ENCODE measurements around the gene AGAP1. TPM values are rescaled to one million over a fixed set of nuclear protein-coding genes. Genes with fewer than 3 reads are reported as not detected.

Gene AGAP1
- total RNA-seq, 2 donors from 2014 or later: 19.1 to 20.8 TPM

DNA sequence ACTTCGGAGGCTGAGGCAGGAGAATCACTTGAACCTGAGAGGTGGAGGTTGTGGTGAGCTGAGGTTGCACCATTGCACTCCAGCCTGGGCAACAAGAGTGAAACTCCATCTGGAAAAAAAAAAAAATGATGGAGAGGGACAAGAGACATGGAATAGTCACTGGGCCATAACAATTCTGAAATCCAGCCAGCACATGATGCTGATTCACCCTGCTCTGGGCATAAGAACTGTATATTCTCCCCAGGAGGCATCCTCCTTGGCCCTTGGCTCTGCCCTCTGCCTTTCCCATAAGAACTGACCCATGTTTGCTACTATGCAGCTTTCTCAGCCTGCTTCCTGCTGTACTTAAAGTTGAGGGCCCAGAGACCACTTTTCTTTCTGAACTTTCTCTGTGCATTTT is 376.7 kb downstream of the AGAP1 start:
- H3K27ac ChIP-seq: no peak overlapping the region
- TF ChIP-seq, protein P1, sequence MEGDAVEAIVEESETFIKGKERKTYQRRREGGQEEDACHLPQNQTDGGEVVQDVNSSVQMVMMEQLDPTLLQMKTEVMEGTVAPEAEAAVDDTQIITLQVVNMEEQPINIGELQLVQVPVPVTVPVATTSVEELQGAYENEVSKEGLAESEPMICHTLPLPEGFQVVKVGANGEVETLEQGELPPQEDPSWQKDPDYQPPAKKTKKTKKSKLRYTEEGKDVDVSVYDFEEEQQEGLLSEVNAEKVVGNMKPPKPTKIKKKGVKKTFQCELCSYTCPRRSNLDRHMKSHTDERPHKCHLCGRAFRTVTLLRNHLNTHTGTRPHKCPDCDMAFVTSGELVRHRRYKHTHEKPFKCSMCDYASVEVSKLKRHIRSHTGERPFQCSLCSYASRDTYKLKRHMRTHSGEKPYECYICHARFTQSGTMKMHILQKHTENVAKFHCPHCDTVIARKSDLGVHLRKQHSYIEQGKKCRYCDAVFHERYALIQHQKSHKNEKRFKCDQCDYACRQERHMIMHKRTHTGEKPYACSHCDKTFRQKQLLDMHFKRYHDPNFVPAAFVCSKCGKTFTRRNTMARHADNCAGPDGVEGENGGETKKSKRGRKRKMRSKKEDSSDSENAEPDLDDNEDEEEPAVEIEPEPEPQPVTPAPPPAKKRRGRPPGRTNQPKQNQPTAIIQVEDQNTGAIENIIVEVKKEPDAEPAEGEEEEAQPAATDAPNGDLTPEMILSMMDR (IDR thresholded peaks at IDR 0.05): no peak
- no peaks in the 10 kb centered on the region for H3K27me3 ChIP-seq (replicated peaks; ENCODE audit: insufficient read depth)
- H3K9me3 ChIP-seq: peaks cover 11% of the 10 kb centered on the region
- no peak for ATAC-seq (ENCODE audit: insufficient number of reproducible peaks, low FRiP score, low read depth)
- H3K4me1 ChIP-seq (ENCODE audit: control insufficient read depth in 1 of 2, low read depth in 2 of 2): no peaks in the 10 kb centered on the region
- H3K4me3 ChIP-seq: no peak overlapping the region
- no peaks in the 10 kb centered on the region for H3K36me3 ChIP-seq
- DNase-seq (ENCODE audit: low spot score): no peak

DNA sequence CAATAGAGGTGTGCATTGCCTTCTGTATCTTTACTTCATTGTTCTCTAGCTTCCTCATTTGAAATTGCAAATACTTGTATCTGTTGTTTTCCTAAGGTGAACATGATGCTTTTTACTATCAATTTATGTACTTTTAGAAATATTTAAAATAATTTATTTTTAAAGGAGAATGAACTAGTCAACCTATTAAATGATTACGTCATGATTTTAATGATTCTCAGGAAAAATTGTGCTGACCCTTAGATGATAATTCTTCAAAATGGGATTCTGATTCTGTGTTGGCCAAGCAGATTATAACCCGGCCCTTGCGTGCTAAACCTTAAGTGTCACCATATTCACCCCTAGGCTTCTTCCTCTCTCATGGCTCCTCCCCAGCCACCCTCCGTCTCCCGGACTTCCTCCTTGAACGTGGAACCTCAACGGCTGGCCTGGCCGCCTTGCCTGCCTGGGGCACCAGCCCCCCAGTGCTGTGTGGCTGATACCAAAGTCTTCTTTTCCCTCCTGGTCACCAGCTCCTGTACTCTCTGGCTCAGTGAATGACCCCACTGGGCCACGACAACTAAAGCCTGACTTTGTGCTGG is 382.3 kb downstream of the AGAP1 start:
- H3K36me3 ChIP-seq: no peaks in the 10 kb centered on the region
- no peaks in the 10 kb centered on the region for H3K27me3 ChIP-seq (replicated peaks; ENCODE audit: insufficient read depth)
- TF ChIP-seq, protein P1 (IDR thresholded peaks at IDR 0.05): no peak
- no peak overlapping the region for H3K27ac ChIP-seq
- no peak for DNase-seq (ENCODE audit: low spot score)
- no peaks in the 10 kb centered on the region for H3K4me1 ChIP-seq (ENCODE audit: control insufficient read depth in 1 of 2, low read depth in 2 of 2)
- no peaks in the 10 kb centered on the region for H3K9me3 ChIP-seq
- no peak for ATAC-seq (ENCODE audit: insufficient number of reproducible peaks, low FRiP score, low read depth)
- H3K4me3 ChIP-seq: no peak overlapping the region

DNA sequence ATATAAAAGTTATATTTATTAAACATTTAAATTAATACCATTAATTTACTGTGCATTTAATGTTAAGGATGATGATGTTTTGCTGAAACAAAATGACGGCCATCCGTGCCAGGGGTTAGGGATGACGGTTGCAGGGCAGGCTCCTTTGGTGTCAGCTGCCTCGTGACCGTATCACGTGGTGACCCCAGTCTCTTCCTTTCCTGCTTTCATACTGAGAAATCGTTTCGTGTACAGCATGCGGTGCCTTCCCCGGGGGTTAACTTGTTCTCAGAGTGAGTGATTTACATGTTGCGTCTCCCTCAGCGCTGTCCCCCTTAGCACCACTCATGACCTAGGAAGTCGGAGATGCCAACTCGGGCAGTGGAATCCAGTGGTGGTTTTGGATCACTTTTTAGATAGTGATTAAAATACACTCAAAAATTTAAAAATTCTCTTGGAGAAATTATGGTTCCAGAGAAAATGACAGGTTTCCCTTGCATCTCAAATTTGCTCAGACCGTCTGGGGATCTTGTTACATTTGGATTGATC is 383.5 kb downstream of the AGAP1 start:
- DNase-seq (ENCODE audit: low spot score) (no peak), ATAC-seq (ENCODE audit: insufficient number of reproducible peaks, low FRiP score, low read depth) (no peak)
- TF ChIP-seq, protein P1 (IDR thresholded peaks at IDR 0.05): no peak
- no peak overlapping the region for H3K4me3 ChIP-seq
- H3K9me3 ChIP-seq: no peaks in the 10 kb centered on the region
- no peaks in the 10 kb centered on the region for H3K27me3 ChIP-seq (replicated peaks; ENCODE audit: insufficient read depth)
- H3K36me3 ChIP-seq: no peaks in the 10 kb centered on the region
- no peaks in the 10 kb centered on the region for H3K4me1 ChIP-seq (ENCODE audit: control insufficient read depth in 1 of 2, low read depth in 2 of 2)
- no peak overlapping the region for H3K27ac ChIP-seq

DNA sequence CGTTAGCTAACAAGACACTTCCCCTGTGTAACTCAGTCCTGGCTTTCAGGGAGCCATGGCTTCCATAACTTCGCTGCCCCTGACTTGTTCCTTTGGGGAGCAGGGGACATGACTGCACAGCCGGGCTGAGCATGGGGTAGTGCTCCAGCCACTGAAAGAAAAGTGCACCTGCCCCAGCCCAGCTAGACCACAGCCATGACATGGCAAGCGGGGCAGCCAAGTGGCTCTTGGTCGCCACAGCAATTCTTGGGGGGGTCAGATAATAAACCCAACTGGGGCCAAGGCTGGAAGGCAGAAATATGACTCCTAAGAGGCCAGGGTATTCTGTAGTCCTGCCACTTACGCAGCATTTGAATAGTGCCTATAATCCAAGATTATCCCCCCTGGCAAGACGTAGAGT is 385.3 kb downstream of the AGAP1 start:
- ATAC-seq (ENCODE audit: insufficient number of reproducible peaks, low FRiP score, low read depth): no peak
- Histone ChIP-seq H3K27ac (no peak overlapping the region), H3K4me1 (ENCODE audit: control insufficient read depth in 1 of 2, low read depth in 2 of 2) (no peaks in the 10 kb centered on the region), H3K36me3 (no peaks in the 10 kb centered on the region), H3K9me3 (no peaks in the 10 kb centered on the region), H3K27me3 (replicated peaks; ENCODE audit: insufficient read depth) (no peaks in the 10 kb centered on the region), H3K4me3 (no peak overlapping the region)
- DNase-seq (ENCODE audit: low spot score): no peak
- TF ChIP-seq, protein P1 (IDR thresholded peaks at IDR 0.05): no peak

DNA sequence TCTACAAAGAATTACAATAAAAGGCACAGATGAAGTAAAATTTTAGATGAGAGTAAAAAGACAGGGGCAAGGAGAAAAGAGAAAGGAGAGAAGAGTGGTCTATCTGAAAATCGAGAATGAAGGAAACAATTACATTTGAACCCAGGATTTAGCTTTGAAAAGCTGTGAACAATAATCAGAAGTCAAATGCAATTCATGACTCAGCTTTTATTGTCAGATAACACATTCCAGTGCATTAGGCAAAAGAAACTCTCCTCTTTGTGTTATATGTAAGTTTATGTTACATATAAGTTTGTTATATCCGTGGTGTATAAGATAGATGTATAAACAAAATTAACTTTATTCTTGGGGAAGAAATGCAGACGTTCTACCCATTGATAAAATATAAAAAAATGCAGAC is 389.8 kb downstream of the AGAP1 start:
- no peak for ATAC-seq (ENCODE audit: insufficient number of reproducible peaks, low FRiP score, low read depth)

More for the DNA sequence above, 389.8 kb downstream of the AGAP1 start:
- Histone ChIP-seq H3K36me3 (peaks cover 6% of the 10 kb centered on the region), H3K27ac (no peak overlapping the region), H3K4me1 (ENCODE audit: control insufficient read depth in 1 of 2, low read depth in 2 of 2) (no peaks in the 10 kb centered on the region), H3K4me3 (no peak overlapping the region), H3K27me3 (replicated peaks; ENCODE audit: insufficient read depth) (no peaks in the 10 kb centered on the region), H3K9me3 (no peaks in the 10 kb centered on the region)
- DNase-seq (ENCODE audit: low spot score): no peak
- TF ChIP-seq, protein P1 (IDR thresholded peaks at IDR 0.05): no peak

Measured in thoracic aorta (tissue), 2 donors.